Skeletal muscle satellite cell (primary cell): ENCODE results near the gene TRRAP.

Experiments
- H3K27me3 ChIP-seq: 2 replicates; pipeline ENCODE4 v1.7.0; 2013; ENCODE audit warnings: low read length; ENCODE audit not compliant: control insufficient read depth, insufficient read depth
- H3K36me3 ChIP-seq: 2 replicates; pipeline ENCODE4 v1.7.0; 2013; ENCODE audit warnings: mild to moderate bottlenecking, control low read depth, low read length; ENCODE audit not compliant: insufficient read depth
- H3K4me1 ChIP-seq: 2 replicates; pipeline ENCODE4 v1.7.0; 2013; ENCODE audit warnings: low read length; ENCODE audit not compliant: control insufficient read depth, insufficient read depth
- H3K4me2 ChIP-seq: 2 replicates; pipeline ENCODE4 v1.7.0; 2013; ENCODE audit warnings: mild to moderate bottlenecking, low read length
- H3K4me3 ChIP-seq: 2 replicates; pipeline ENCODE4 v1.7.0; 2013; ENCODE audit warnings: low read length
- H3K9ac ChIP-seq: 2 replicates; pipeline ENCODE4 v1.7.0; 2013; ENCODE audit warnings: mild to moderate bottlenecking, low read depth, low read length, moderate library complexity
- H3K9me3 ChIP-seq: replicated peaks from 2 replicates; pipeline ENCODE4 v1.7.0; 2013; ENCODE audit warnings: mild to moderate bottlenecking, control low read depth, low read length

The TRRAP gene

DNA sequence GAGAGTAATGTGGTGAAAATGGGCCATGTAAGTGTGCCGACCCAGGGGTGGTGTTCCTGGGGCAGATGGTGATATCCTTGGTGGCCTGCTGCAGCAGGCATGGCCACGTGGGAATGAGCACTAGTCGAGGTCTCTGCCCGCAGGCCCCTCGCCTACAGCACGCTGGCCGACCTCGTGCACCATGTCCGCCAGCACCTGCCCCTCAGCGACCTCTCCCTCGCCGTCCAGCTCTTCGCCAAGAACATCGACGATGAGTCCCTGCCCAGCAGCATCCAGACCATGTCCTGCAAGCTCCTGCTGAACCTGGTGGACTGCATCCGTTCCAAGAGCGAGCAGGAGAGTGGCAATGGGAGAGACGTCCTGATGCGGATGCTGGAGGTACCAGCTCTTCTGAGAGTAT lies 30.3 kb downstream of the TRRAP start:
- Histone ChIP-seq H3K4me1 (peaks cover 6% of the 10 kb centered on the region), H3K4me3 (no peak overlapping the region), H3K36me3 (peaks cover 78% of the 10 kb centered on the region), H3K27me3 (no peaks in the 10 kb centered on the region), H3K9me3 (no peaks in the 10 kb centered on the region), H3K9ac (no peak overlapping the region), H3K4me2 (no peak overlapping the region)

DNA sequence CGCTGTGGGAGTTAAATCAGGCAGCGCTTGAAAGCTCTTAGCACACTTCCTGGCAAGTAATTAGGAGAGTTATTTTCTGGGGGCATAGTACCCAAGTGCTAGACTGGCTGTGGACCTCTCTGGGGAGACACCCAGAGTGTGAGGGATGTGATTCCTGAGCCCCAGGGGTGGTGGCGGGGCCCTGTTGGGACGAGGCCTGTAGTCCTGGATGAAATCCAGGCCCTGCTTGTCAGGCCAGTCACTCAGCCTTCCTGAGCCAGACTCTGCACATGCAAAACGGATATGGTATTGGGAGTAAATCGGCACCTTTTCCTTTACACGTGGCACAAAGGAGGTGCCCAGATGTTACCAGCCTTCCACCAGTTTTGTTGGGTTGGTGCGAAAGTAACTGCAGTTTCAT lies 31.2 kb downstream of the TRRAP start:
- Histone ChIP-seq H3K27me3 (no peaks in the 10 kb centered on the region), H3K4me1 (peaks cover 8% of the 10 kb centered on the region), H3K4me2 (no peak overlapping the region), H3K9ac (no peak overlapping the region), H3K4me3 (no peak overlapping the region), H3K9me3 (no peaks in the 10 kb centered on the region), H3K36me3 (peaks cover 78% of the 10 kb centered on the region)

DNA sequence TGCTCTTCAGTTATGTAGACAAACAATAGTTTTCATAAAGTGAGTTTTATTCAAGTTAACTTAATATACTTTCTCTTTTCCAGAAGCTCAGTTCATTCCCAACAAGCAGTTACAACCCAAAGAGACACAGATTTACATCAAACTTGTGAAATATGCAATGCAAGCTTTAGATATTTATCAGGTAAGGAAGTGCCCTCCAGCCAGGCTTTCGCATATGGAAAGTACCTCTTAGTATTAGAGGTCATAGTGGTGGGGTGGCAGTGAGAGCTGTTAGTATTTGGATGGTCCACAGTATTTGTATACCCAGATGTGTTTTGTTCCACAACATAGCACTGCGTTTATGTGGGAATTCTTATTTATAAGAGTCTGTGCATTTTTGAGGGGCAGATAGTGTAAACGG lies 32.1 kb downstream of the TRRAP start:
- no peak overlapping the region for H3K4me2 ChIP-seq
- peaks cover 8% of the 10 kb centered on the region for H3K4me1 ChIP-seq
- H3K9me3 ChIP-seq = no peaks in the 10 kb centered on the region
- H3K36me3 ChIP-seq = peaks cover 74% of the 10 kb centered on the region
- no peaks in the 10 kb centered on the region for H3K27me3 ChIP-seq
- no peak overlapping the region for H3K4me3 ChIP-seq
- H3K9ac ChIP-seq = no peak overlapping the region

DNA sequence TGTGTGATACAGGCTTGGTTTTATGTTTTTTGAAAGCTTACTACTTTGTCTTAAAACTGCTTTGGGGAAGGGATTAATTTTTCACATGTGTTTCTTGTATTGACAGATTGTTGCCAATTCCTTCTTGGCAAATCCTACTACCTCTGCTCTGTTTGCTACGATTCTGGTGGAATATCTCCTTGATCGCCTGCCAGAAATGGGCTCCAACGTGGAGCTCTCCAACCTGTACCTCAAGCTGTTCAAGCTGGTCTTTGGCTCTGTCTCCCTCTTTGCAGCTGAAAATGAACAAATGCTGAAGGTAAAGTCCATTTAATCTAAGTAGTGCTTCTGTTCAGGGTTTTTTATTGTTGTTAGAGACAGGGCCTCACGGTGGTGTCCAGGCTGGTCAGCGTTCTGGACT lies 33.6 kb downstream of the TRRAP start:
- Histone ChIP-seq H3K4me2 (no peak overlapping the region), H3K27me3 (no peaks in the 10 kb centered on the region), H3K4me3 (no peak overlapping the region), H3K9ac (no peak overlapping the region), H3K9me3 (no peaks in the 10 kb centered on the region), H3K4me1 (peaks cover 8% of the 10 kb centered on the region), H3K36me3 (peaks cover 80% of the 10 kb centered on the region)

DNA sequence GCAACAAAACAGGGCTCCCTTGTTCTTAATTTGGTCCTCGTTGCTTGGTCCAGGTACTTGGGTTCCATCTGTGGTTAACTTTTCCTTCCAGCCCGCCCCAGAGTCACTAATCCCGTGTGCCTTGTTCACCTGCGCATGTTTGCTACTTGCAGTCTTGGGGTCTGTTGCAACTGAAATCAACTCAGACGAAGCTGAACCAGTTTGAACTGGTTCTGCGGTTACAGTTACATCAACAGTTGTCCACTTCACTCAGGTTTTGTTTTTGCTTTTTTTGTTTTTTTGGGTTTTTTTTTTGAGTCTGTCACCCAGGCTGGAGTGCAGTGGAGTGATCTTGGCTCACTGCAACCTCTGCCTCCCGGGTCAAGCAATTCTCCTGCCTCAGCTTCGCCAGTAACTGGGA lies 34.7 kb downstream of the TRRAP start:
- Histone ChIP-seq H3K4me3 (no peak overlapping the region), H3K27me3 (no peaks in the 10 kb centered on the region), H3K4me1 (peaks cover 8% of the 10 kb centered on the region), H3K9ac (no peak overlapping the region), H3K9me3 (no peaks in the 10 kb centered on the region), H3K4me2 (no peak overlapping the region), H3K36me3 (peaks cover 81% of the 10 kb centered on the region)

DNA sequence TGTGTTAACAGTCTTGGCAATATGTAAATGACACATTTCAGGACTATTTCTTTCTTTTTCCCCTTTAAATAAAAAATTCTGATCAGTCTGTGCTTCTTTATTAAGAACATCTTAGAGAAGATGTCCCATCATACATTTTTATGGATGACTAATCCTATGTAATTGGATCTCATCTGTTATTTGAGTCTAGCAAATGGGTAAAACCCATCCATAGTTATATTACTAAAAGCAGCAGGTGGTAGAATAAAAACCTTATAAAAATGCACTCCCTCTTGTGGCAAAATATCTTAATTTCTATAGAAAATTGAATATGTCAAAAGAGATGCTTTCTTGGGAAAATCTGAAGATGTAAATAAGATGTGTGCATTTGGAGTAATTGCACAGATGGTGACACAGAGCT lies 35.3 kb downstream of the TRRAP start:
- H3K9ac ChIP-seq = no peak overlapping the region
- H3K4me3 ChIP-seq = no peak overlapping the region
- no peaks in the 10 kb centered on the region for H3K9me3 ChIP-seq
- H3K27me3 ChIP-seq = no peaks in the 10 kb centered on the region
- peaks cover 82% of the 10 kb centered on the region for H3K36me3 ChIP-seq
- no peak overlapping the region for H3K4me2 ChIP-seq
- H3K4me1 ChIP-seq = peaks cover 8% of the 10 kb centered on the region

DNA sequence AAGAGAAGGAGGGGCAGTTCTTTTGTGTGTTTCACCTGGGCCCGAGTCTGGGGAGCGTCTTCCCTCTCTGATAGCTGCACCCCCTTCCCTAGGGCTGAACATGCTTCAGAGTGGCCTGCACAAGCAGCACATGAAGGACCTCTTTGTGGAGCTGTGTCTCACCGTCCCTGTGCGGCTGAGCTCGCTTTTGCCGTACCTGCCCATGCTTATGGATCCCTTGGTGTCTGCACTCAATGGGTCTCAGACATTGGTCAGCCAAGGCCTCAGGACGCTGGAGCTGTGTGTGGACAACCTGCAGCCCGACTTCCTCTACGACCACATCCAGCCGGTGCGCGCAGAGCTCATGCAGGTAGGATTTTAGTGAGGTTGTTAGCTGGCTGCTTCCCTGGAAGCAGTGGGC lies 39.0 kb downstream of the TRRAP start:
- H3K9me3 ChIP-seq = no peaks in the 10 kb centered on the region
- H3K4me1 ChIP-seq = peaks cover 8% of the 10 kb centered on the region
- H3K4me3 ChIP-seq = no peak overlapping the region
- no peak overlapping the region for H3K4me2 ChIP-seq
- H3K27me3 ChIP-seq = no peaks in the 10 kb centered on the region
- H3K9ac ChIP-seq = no peak overlapping the region
- peaks cover 78% of the 10 kb centered on the region for H3K36me3 ChIP-seq

DNA sequence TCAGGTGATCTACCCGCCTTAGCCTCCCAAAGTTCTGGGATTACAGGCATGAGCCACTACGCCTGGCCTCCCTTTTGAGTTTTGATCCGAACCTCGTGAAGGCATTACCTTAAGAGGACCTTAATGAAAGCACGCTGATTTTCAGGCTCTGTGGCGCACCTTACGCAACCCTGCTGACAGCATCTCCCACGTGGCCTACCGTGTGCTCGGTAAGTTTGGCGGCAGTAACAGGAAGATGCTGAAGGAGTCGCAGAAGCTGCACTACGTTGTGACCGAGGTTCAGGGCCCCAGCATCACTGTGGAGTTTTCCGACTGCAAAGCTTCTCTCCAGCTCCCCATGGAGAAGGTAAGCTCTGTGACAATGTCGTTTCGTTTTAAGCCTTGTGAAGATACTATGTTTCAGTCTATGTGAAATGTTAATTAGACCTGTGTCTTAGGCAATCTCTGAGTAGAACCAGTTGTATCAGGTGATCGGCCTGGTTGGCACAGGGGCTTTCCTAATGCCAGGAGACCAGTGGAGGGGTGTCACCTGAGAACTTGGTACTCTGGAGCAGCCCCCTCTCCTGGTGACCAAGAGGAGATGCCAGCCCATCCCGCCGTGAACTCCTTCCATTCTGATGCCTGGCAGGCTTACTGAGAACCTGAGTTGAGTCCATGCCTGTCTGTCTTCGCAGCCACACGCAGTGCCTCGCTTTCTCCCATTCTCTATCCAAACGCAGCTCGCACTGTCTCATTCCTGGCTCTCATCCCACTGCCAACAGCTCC lies 43.5 kb downstream of the TRRAP start:
- no peaks in the 10 kb centered on the region for H3K4me1 ChIP-seq
- H3K9me3 ChIP-seq = no peaks in the 10 kb centered on the region
- H3K4me2 ChIP-seq = no peak overlapping the region
- H3K27me3 ChIP-seq = no peaks in the 10 kb centered on the region
- no peak overlapping the region for H3K9ac ChIP-seq
- no peak overlapping the region for H3K4me3 ChIP-seq
- H3K36me3 ChIP-seq = peaks cover 80% of the 10 kb centered on the region

DNA sequence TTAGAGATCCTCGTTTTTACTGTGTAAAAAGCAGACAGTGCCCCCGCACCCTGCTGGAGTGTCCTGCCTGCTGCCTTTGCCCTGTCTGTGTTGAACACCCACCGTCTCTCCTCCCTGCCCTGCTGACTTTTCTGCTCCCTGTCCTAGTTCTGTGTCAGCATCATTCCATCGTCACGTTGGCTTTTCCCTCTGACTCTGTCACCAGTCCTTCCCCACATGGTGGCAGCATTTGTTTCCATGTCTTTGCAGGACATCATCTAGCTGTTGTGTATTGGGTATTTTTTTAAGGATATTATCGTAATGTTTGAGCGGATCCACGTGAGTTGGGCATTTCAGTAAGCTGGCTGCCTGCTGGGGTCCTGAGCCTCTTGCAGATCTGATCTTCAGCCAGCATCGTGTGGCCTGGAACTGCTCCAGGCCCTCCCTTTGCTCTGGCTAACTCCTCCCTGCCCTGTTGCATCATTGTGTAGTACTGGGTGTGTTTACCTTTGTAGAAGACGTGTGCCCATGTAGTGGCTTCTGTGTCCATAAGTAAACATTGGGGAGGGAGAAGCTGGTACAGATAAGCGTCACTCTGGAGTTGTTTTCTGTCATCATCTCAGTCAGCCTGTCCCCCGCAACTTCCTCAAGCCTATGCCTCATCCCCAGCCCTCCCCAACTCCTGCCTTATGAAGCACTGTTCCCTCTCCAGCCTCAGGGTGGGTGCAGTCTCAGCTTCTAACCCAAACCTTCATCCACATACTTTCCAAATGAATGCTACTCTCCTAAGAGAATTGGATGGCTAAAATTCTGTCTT lies 44.3 kb downstream of the TRRAP start:
- no peak overlapping the region for H3K4me2 ChIP-seq
- no peaks in the 10 kb centered on the region for H3K9me3 ChIP-seq
- H3K4me3 ChIP-seq = no peak overlapping the region
- H3K9ac ChIP-seq = no peak overlapping the region
- no peaks in the 10 kb centered on the region for H3K4me1 ChIP-seq
- peaks cover 80% of the 10 kb centered on the region for H3K36me3 ChIP-seq
- H3K27me3 ChIP-seq = no peaks in the 10 kb centered on the region

DNA sequence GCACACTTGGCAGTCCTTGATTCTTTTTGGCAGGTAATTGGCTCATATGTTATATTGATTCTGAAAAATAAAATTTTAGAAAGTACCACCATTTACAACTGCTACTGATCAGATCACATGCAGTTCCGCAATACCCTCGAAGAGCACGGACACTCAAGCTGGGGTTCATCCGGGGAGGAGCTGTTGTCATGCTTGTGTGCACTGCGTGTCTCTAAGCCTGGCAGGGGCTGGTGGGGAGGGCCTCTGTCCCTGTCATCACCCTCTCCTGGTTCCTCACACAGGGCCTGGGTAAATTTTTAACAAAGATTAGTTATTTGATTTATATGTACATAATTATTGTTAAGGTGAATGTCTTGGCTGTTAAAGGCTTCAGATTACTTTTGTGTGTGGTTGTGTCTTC lies 45.2 kb downstream of the TRRAP start:
- H3K4me3 ChIP-seq = no peak overlapping the region
- no peaks in the 10 kb centered on the region for H3K9me3 ChIP-seq
- peaks cover 81% of the 10 kb centered on the region for H3K36me3 ChIP-seq
- no peak overlapping the region for H3K9ac ChIP-seq
- H3K4me2 ChIP-seq = no peak overlapping the region
- no peaks in the 10 kb centered on the region for H3K27me3 ChIP-seq
- H3K4me1 ChIP-seq = no peaks in the 10 kb centered on the region

DNA sequence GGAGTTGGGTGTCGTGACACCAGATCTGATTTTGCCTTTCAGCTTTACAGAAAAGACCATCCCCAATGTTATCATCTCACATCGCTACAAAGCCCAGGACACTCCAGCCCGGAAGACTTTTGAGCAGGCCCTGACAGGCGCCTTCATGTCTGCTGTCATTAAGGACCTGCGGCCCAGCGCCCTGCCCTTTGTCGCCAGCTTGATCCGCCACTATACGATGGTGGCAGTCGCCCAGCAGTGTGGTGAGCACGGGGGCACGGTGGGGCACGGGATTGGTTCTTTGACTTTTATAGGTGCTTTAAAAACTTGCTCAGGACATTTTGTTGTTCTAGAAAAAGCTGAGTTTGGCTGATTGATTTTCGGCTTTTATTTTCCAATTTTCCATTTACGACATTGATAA lies 48.8 kb downstream of the TRRAP start:
- no peak overlapping the region for H3K4me2 ChIP-seq
- H3K27me3 ChIP-seq = no peaks in the 10 kb centered on the region
- no peak overlapping the region for H3K4me3 ChIP-seq
- no peaks in the 10 kb centered on the region for H3K9me3 ChIP-seq
- peaks cover 69% of the 10 kb centered on the region for H3K36me3 ChIP-seq
- no peaks in the 10 kb centered on the region for H3K4me1 ChIP-seq
- no peak overlapping the region for H3K9ac ChIP-seq

DNA sequence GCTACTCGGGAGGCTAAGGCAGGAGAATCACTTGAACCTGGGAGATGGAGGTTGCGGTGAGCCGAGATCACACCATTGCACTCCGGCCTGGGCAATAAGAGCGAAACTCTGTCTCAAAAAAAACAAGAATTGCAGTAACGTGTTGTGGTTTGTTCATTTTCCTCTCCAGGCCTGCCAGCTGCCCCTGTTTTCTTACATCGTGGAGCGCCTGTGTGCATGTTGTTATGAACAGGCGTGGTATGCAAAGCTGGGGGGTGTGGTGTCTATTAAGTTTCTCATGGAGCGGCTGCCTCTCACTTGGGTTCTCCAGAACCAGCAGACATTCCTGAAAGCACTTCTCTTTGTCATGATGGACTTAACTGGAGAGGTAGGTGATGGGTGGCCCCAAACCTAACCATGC lies 52.1 kb downstream of the TRRAP start:
- no peaks in the 10 kb centered on the region for H3K27me3 ChIP-seq
- H3K9ac ChIP-seq = no peak overlapping the region
- no peak overlapping the region for H3K4me2 ChIP-seq
- no peak overlapping the region for H3K4me3 ChIP-seq
- H3K9me3 ChIP-seq = no peaks in the 10 kb centered on the region
- H3K36me3 ChIP-seq = peaks cover 73% of the 10 kb centered on the region
- H3K4me1 ChIP-seq = no peaks in the 10 kb centered on the region
